IMR-90 (cell line): Measurements from ENCODE around the gene ANO1. TPM values are rescaled to one million over a fixed set of nuclear protein-coding genes. Genes with fewer than 3 reads are reported as not detected.

Source experiments
- ATAC-seq: fragments of 200-7000 bp; cut with Tn5 transposase; 2 replicates; pipeline ENCODE4 v1.9.1; 2020; ENCODE audit warnings: low read depth, mild to moderate bottlenecking, moderate library complexity
- BruUV-seq: library from RNA; stranded (reverse); fragments of 400-500 nt; replicated peaks from 2 replicates; lab custom pipeline; 2021; lab: Mats Ljungman, UMichigan
- CTCF ChIA-PET: fragments of 300-600 bp; formaldehyde crosslinking; extraction: SDS; loops from one replicate; lab custom pipeline; 2021; ENCODE audit warnings: antibody characterized with exemption; lab: Yijun Ruan, JAX
- POLR2A ChIA-PET: fragments of 300-600 bp; sonication (Branson Sonifier 250); formaldehyde crosslinking; loops from one replicate; lab custom pipeline; 2022; ENCODE audit warnings: antibody characterized with exemption; ENCODE audit not compliant: unreplicated experiment; lab: Charles Lee
- DNase-seq: peaks from one replicate; pipeline ENCODE4 v3.0.0; 2013
- H2AFZ ChIP-seq: replicated peaks from 2 replicates; pipeline ENCODE3; 2013; ENCODE audit warnings: low read length, mild to moderate bottlenecking; ENCODE audit not compliant: poor library complexity
- H2AK5ac ChIP-seq: 2 replicates; pipeline ENCODE4 v1.6.1; 2013; ENCODE audit warnings: low read depth, low read length, inconsistent platforms
- H2AK9ac ChIP-seq: replicated peaks from 2 replicates; pipeline ENCODE3; 2013; ENCODE audit warnings: mild to moderate bottlenecking, low read depth, low read length, moderate library complexity; ENCODE audit not compliant: poor library complexity
- H2BK120ac ChIP-seq: 2 replicates; pipeline ENCODE4 v1.6.1; 2013; ENCODE audit warnings: low read depth, low read length, inconsistent platforms
- H2BK15ac ChIP-seq: 3 replicates; pipeline ENCODE4 v1.6.1; 2013; ENCODE audit warnings: low read depth, low read length, inconsistent platforms
- H2BK20ac ChIP-seq: 2 replicates; pipeline ENCODE4 v1.6.1; 2013; ENCODE audit warnings: low read depth, mild to moderate bottlenecking, inconsistent platforms, low read length, moderate library complexity
- H2BK5ac ChIP-seq: 2 replicates; pipeline ENCODE4 v1.6.1; 2013; ENCODE audit warnings: mild to moderate bottlenecking, low read depth, low read length, inconsistent platforms; ENCODE audit not compliant: poor library complexity, severe bottlenecking
- H3K14ac ChIP-seq: replicated peaks from 2 replicates; pipeline ENCODE4 v1.6.1; 2013; ENCODE audit warnings: low read depth, low read length, inconsistent platforms
- H3K18ac ChIP-seq: 2 replicates; pipeline ENCODE4 v1.6.1; 2013; ENCODE audit warnings: low read depth, low read length, control low read depth
- H3K23ac ChIP-seq: 2 replicates; pipeline ENCODE4 v1.6.1; 2013; ENCODE audit warnings: low read depth, low read length, inconsistent platforms
- H3K27ac ChIP-seq: 2 replicates; pipeline ENCODE4 v1.5.1; 2013; ENCODE audit warnings: mild to moderate bottlenecking, control low read depth, low read length; ENCODE audit not compliant: insufficient read depth
- H3K27me3 ChIP-seq: 2 replicates; pipeline ENCODE4 v1.6.1; 2013; ENCODE audit warnings: low read length; ENCODE audit not compliant: control insufficient read depth, insufficient read depth
- H3K36me3 ChIP-seq: 2 replicates; pipeline ENCODE4 v1.6.1; 2013; ENCODE audit warnings: low read length, mixed read lengths; ENCODE audit not compliant: control insufficient read depth, insufficient read depth
- H3K4ac ChIP-seq: 2 replicates; pipeline ENCODE4 v1.6.1; 2013; ENCODE audit warnings: low read depth, low read length, inconsistent platforms
- H3K4me1 ChIP-seq: 2 replicates; pipeline ENCODE4 v1.6.1; 2013; ENCODE audit warnings: low read length, mixed read lengths; ENCODE audit not compliant: control insufficient read depth, insufficient read depth
- H3K4me2 ChIP-seq: 2 replicates; pipeline ENCODE4 v1.6.1; 2013; ENCODE audit warnings: low read depth, mild to moderate bottlenecking, control low read depth, low read length, moderate library complexity
- H3K4me3 ChIP-seq: 2 replicates; pipeline ENCODE4 v1.5.1; 2013; ENCODE audit warnings: low read depth, mild to moderate bottlenecking, control low read depth, low read length, moderate library complexity; ENCODE audit not compliant: insufficient read depth
- H3K56ac ChIP-seq: 2 replicates; pipeline ENCODE4 v1.6.1; 2013; ENCODE audit warnings: low read length, inconsistent platforms; ENCODE audit not compliant: insufficient read depth; ENCODE audit errors: extremely low read depth
- H3K79me1 ChIP-seq, 2 experiments: 2 replicates each; pipeline ENCODE4 v1.6.1; 2013; ENCODE audit warnings: low read length in 2 of 2, inconsistent platforms in 1 of 2, low read depth in 1 of 2
- H3K9ac ChIP-seq: 2 replicates; pipeline ENCODE4 v1.6.1; 2013; ENCODE audit warnings: low read depth, low read length, control low read depth
- H3K9me1 ChIP-seq: 2 replicates; pipeline ENCODE4 v1.6.1; 2013; ENCODE audit warnings: low read length, inconsistent platforms; ENCODE audit not compliant: insufficient read depth
- H3K9me3 ChIP-seq: 2 replicates; pipeline ENCODE4 v1.6.1; 2013; ENCODE audit warnings: low read length; ENCODE audit not compliant: control insufficient read depth, insufficient read depth
- H4K20me1 ChIP-seq: 2 replicates; pipeline ENCODE4 v1.6.1; 2013; ENCODE audit warnings: low read length, inconsistent platforms; ENCODE audit not compliant: insufficient read depth
- H4K5ac ChIP-seq: 2 replicates; pipeline ENCODE4 v1.6.1; 2013; ENCODE audit warnings: mild to moderate bottlenecking, low read depth, low read length, control low read depth
- H4K8ac ChIP-seq, 2 experiments: 2 replicates each; pipeline ENCODE4 v1.6.1; 2013; ENCODE audit warnings: low read depth in 2 of 2, low read length in 2 of 2, control low read depth in 1 of 2, inconsistent platforms in 1 of 2
- H4K91ac ChIP-seq: 2 replicates; pipeline ENCODE4 v1.6.1; 2013; ENCODE audit warnings: low read depth, low read length, inconsistent platforms; ENCODE audit not compliant: insufficient read depth
- BHLHE40 ChIP-seq: fragments of 150-350 bp; IDR thresholded peaks from 2 replicates; pipeline ENCODE4 v1.6.1; 2016; ENCODE audit warnings: mild to moderate bottlenecking, low read depth, low read length
- CEBPB ChIP-seq: IDR thresholded peaks from 2 replicates; pipeline ENCODE4 v1.6.1; 2012; ENCODE audit warnings: low read depth, low read length, improper control_type of control experiment
- CHD1 ChIP-seq: IDR thresholded peaks from 2 replicates; pipeline ENCODE4 v1.6.1; 2012; ENCODE audit warnings: low read depth, low read length, improper control_type of control experiment
- FOS ChIP-seq: fragments of 150-350 bp; IDR thresholded peaks from 2 replicates; pipeline ENCODE4 v1.6.1; 2016; ENCODE audit warnings: low read depth, low read length
- MAFK ChIP-seq: IDR thresholded peaks from 2 replicates; pipeline ENCODE4 v1.6.1; 2012; ENCODE audit warnings: low read depth, low read length, improper control_type of control experiment
- MAZ ChIP-seq: IDR thresholded peaks from 2 replicates; pipeline ENCODE4 v1.6.1; 2012; ENCODE audit warnings: low read depth, mild to moderate bottlenecking, low read length, improper control_type of control experiment, moderate library complexity, borderline replicate concordance
- MXI1 ChIP-seq: IDR thresholded peaks from 2 replicates; pipeline ENCODE4 v1.6.1; 2012; ENCODE audit warnings: low read depth, mild to moderate bottlenecking, low read length, moderate library complexity, borderline replicate concordance
- NFE2L2 ChIP-seq: fragments of 150-350 bp; IDR thresholded peaks from 2 replicates; pipeline ENCODE4 v1.6.1; 2016; ENCODE audit warnings: low read depth, mild to moderate bottlenecking, low read length
- POLR2A ChIP-seq: IDR thresholded peaks from 2 replicates; pipeline ENCODE4 v1.6.1; 2012; ENCODE audit warnings: mild to moderate bottlenecking, low read depth, low read length
- RAD21 ChIP-seq: IDR thresholded peaks from 2 replicates; pipeline ENCODE4 v1.6.1; 2012; ENCODE audit warnings: low read length, improper control_type of control experiment
- RCOR1 ChIP-seq: IDR thresholded peaks from 2 replicates; pipeline ENCODE4 v1.6.1; 2012; ENCODE audit warnings: mild to moderate bottlenecking, low read length, improper control_type of control experiment; ENCODE audit not compliant: insufficient replicate concordance
- RFX5 ChIP-seq: IDR thresholded peaks from 2 replicates; pipeline ENCODE4 v1.8.0; 2012; ENCODE audit warnings: low read depth, mild to moderate bottlenecking, low read length, moderate library complexity
- SMC3 ChIP-seq: fragments of 150-350 bp; IDR thresholded peaks from 2 replicates; pipeline ENCODE4 v1.6.1; 2016; ENCODE audit warnings: low read depth, mild to moderate bottlenecking, antibody characterized with exemption, low read length, moderate library complexity
- WGBS, 2 experiments: methylation state at CpG; one replicate each; pipeline versions ENCODE4 v1.1.5 to v1.1.7; 2013; ENCODE audit warnings: missing lambda C conversion rate in 2 of 2; ENCODE audit not compliant: insufficient read length in 1 of 2; ENCODE audit errors: extremely low coverage in 2 of 2; 5-methylcytosine and 5-hydroxymethylcytosine counted together
- dilution Hi-C: fragments of 300-500 bp; cut with HindIII; formaldehyde crosslinking; loops from one replicate; pipeline ENCODE4 v1.14.3; 2018; ENCODE audit warnings: low sequenced_read_pairs; ENCODE audit not compliant: unreplicated experiment
- in situ Hi-C: fragments of 300-500 bp; cut with MboI; formaldehyde crosslinking; loops from 3 replicates; pipeline ENCODE4 v1.14.3; 2019; ENCODE audit warnings: low sequenced_read_pairs, inconsistent platforms, mixed read lengths
- intact Hi-C: fragments of 100-400 bp; cut with micrococcal nuclease; formaldehyde crosslinking; loops from 2 replicates; pipeline ENCODE4 v1.10.0; 2022
- polyA plus RNA-seq, 3 experiments: library from polyadenylated mRNA; depleted of rRNA; stranded (reverse); fragments of >200 nt; gene quantifications; 2 replicates each; pipeline ENCODE4 v1.2.3, GENCODE V29; 2012; ENCODE audit warnings: low replicate concordance in 1 of 3
- total RNA-seq: library from RNA; depleted of rRNA; stranded (reverse); fragments of >200 nt; gene quantifications from 2 replicates; pipeline ENCODE4 v1.2.3, GENCODE V29; 2012
- TF ChIP-seq, protein P1 (sequence below): conservative IDR thresholded peaks from 2 replicates; pipeline ENCODE4 v1.5.1; 2012; ENCODE audit warnings: mild to moderate bottlenecking, low read depth, low read length, improper control_type of control experiment
- TF ChIP-seq, protein P2 (sequence below): fragments of 150-350 bp; IDR thresholded peaks from 2 replicates; pipeline ENCODE4 v1.6.1; 2017; ENCODE audit warnings: mild to moderate bottlenecking, antibody characterized with exemption, low read length, low read depth
- TF ChIP-seq, protein P3 (sequence below): fragments of 150-350 bp; IDR thresholded peaks from 2 replicates; pipeline ENCODE4 v1.6.1; 2016; ENCODE audit warnings: low read depth, mild to moderate bottlenecking, low read length, moderate library complexity, borderline replicate concordance

The ANO1 gene
- total and polyA plus RNA-seq, 2 of the 4 experiments (the other 2 are of a cell fraction), result 4.1 to 10.7 TPM

DNA sequence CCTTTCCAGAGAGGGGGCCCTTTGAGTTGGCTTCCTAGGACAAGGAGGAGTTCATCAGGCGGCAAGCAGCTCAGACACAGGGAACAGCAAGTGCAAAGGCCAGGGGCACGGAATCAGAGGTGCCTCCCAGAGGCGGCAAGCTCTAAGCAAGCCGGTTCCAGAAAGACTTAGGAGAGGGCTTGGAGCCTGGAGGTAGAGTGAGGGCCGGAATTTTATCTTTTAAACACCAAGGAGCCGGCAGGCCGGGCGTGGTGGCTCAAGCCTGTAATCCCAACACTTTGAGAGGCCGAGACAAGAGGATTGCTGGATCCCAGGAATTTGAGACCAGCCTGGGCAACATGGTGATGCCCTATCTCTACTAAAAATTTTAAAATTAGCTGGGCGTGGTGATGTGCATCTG lies 151.6 kb downstream of the ANO1 start:
- in situ Hi-C loops, result no loop called here
- ATAC-seq, result no peak
- peaks cover 28% of the 10 kb centered on the region for H3K27me3 ChIP-seq
- DNase-seq, result no peak
- no peak overlapping the region for H2BK20ac ChIP-seq
- H3K23ac ChIP-seq, result no peak overlapping the region
- TF ChIP-seq FOS, result no peak
- TF ChIP-seq, protein P1, sequence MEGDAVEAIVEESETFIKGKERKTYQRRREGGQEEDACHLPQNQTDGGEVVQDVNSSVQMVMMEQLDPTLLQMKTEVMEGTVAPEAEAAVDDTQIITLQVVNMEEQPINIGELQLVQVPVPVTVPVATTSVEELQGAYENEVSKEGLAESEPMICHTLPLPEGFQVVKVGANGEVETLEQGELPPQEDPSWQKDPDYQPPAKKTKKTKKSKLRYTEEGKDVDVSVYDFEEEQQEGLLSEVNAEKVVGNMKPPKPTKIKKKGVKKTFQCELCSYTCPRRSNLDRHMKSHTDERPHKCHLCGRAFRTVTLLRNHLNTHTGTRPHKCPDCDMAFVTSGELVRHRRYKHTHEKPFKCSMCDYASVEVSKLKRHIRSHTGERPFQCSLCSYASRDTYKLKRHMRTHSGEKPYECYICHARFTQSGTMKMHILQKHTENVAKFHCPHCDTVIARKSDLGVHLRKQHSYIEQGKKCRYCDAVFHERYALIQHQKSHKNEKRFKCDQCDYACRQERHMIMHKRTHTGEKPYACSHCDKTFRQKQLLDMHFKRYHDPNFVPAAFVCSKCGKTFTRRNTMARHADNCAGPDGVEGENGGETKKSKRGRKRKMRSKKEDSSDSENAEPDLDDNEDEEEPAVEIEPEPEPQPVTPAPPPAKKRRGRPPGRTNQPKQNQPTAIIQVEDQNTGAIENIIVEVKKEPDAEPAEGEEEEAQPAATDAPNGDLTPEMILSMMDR, result no peak
- TF ChIP-seq RFX5, result no peak
- no peak for TF ChIP-seq RCOR1
- TF ChIP-seq NFE2L2, result no peak
- no peak for TF ChIP-seq POLR2A
- no peak for TF ChIP-seq CHD1
- no peak for TF ChIP-seq CEBPB
- no peak for TF ChIP-seq SMC3
- no peak for TF ChIP-seq RAD21
- TF ChIP-seq, protein P2, sequence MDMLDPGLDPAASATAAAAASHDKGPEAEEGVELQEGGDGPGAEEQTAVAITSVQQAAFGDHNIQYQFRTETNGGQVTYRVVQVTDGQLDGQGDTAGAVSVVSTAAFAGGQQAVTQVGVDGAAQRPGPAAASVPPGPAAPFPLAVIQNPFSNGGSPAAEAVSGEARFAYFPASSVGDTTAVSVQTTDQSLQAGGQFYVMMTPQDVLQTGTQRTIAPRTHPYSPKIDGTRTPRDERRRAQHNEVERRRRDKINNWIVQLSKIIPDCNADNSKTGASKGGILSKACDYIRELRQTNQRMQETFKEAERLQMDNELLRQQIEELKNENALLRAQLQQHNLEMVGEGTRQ, result no peak
- TF ChIP-seq MAFK, result no peak
- TF ChIP-seq BHLHE40, result no peak
- TF ChIP-seq MAZ, result no peak
- TF ChIP-seq, protein P3, sequence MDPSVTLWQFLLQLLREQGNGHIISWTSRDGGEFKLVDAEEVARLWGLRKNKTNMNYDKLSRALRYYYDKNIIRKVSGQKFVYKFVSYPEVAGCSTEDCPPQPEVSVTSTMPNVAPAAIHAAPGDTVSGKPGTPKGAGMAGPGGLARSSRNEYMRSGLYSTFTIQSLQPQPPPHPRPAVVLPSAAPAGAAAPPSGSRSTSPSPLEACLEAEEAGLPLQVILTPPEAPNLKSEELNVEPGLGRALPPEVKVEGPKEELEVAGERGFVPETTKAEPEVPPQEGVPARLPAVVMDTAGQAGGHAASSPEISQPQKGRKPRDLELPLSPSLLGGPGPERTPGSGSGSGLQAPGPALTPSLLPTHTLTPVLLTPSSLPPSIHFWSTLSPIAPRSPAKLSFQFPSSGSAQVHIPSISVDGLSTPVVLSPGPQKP, result no peak
- no peak for TF ChIP-seq MXI1
- no peak overlapping the region for H3K9ac ChIP-seq
- no peak overlapping the region for H2AK9ac ChIP-seq
- BruUV-seq, result no TSS peak
- 0 out of 2 replicates have a peak, but pooled peaks cover 2% of the 10 kb centered on the region for H3K4me1 ChIP-seq
- WGBS, 2 experiments, result 77% methylated on average over 5 of the region's 10 CpGs; no CpG with 5 or more reads in 1 of the 2 experiments
- H4K5ac ChIP-seq, result no peak overlapping the region
- H2BK15ac ChIP-seq, result no peak overlapping the region
- no peak overlapping the region for H4K8ac ChIP-seq
- no peaks in the 10 kb centered on the region for H3K36me3 ChIP-seq
- no peak overlapping the region for H3K4me2 ChIP-seq
- CTCF ChIA-PET, result no interaction called here
- peaks cover 3% of the 10 kb centered on the region; the same call in 1 of the 2 replicates for H3K9me3 ChIP-seq
- H2AFZ ChIP-seq, result no peak overlapping the region
- no peak overlapping the region for H3K18ac ChIP-seq
- no peak overlapping the region for H3K4me3 ChIP-seq
- H3K4ac ChIP-seq, result no peak overlapping the region
- peaks cover 7% of the 10 kb centered on the region; the same call in 1 of the 2 replicates for H4K20me1 ChIP-seq
- H3K14ac ChIP-seq, result no peak overlapping the region
- H2AK5ac ChIP-seq, result no peak overlapping the region
- no peak overlapping the region for H4K91ac ChIP-seq
- dilution Hi-C loops, result no loop called here
- intact Hi-C loops, result no loop called here
- POLR2A ChIA-PET, result no interaction called here
- no peak overlapping the region for H3K27ac ChIP-seq
- no peak overlapping the region for H2BK5ac ChIP-seq
- peaks cover 8% of the 10 kb centered on the region for H3K9me1 ChIP-seq
- no peak overlapping the region for H2BK120ac ChIP-seq
- no peaks in the 10 kb centered on the region for H3K79me1 ChIP-seq
- H3K56ac ChIP-seq, result no peak overlapping the region
